Hematopoietic multipotent progenitor cell treated with erythropoietin and hydrocortisone succinate and interleukin-3 and kit ligand, for 8 days (in vitro differentiated cells): Measurements from ENCODE around the gene STAM.

Experiments used
- DNase-seq: peaks from one replicate; pipeline ENCODE4 v3.0.0-alpha.2; 2015

The STAM gene

DNA sequence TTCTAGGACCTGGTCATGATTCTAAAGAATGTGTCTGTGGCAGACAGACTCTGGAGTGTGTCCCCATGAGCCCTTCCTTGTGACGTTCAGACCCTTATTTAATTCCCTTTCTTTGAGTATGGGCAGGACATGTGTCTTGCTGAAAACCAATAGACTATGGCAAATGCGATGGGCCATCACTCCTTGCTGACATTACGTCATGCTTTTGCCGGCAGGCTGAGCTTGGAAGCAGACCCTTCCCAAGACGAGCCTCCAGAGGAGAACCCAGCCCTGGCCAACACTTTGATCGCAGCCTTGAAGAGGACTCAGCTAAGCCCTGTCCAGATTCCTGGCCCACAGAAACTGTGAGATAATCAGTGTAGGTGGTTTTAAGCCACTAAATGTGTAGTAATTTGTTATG lies 89.7 kb downstream of the STAM start:
- no peak for DNase-seq

DNA sequence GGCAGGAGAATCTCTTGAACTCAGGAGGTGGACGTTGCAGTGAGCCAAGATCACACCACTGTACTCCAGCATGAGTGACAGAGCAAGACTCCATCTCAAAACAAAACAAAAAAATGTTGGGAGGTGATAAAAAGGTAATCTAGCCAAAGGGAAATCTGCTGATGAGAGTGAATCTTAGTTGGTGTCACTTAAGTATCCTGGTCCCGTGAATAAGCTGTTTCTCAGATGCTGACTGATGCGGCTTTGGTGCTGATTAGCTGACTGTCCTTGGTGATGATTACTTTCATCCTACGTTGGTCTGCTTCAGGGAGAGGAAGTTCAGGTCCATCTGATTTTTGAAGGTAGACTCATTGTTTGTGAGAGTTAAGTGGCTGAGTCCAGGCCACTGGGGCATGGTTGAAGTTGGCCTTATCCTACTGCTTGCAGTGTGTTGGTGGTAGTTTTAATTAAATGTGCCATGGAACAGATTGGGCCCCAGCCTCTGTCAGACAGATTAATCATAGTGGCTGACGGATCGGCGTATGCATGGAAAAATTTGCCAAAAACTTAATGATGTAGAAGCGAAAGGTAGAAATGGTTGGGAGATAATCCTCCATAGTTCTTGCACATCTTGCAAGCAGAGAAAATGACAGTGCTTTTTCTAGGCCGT lies 90.6 kb downstream of the STAM start:
- DNase-seq: peak; percentile 13

DNA sequence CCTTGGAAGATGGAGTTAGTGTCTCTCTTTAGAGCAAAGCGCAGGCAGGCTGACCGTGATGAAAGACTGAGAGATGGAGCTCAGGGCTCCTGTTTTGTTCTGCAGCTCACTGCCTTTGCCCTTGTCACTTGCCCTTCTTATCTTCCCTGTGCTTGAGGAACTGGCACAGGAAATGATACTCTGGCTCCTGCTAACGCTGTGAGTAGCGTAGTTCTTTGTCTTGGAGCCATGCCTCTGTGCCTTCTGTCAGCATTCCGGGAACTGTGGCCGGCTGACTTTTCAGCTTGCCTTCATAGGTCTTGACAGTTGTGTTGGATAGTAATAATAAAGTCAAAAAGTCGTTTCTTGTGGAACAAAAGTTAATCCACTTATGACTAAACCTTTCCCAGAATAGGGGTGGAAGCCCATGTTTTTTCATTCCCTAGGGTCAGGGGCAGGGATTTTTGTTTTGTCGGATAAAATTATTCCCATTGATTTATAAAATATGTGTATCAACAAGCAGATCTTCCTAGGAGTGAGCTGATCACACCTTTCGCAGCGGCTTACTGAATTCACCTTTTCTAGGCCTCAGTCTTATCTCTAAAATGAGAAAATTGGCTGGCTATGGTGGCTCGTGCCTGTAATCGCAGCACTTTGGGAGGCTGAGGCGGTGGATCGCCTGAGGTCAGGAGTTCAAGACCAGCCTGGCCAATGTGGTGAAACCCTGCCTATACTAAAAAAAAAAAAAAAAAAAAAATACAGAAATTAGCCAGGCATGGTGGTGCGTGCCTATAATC lies 91.4 kb downstream of the STAM start:
- DNase-seq: peak; percentile 65

DNA sequence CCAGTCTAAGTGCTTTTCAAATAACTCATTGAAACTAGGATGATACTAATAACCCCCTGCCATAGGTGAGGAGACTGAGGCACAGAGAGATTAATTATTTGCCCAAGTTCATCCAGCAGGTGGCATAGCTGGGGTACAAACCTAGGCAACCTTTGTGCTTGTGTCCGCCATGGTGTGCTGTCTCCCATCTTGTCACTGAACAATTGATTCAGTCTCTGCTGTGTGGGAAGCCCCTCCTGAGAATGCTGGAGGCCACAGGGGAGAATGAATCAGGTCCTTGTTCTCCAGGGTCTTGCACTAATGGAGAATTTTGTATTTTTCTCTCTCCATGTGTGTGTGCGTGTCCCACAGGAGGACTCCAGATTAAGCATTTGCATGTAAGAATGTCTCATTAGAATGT lies 92.3 kb downstream of the STAM start:
- no peak for DNase-seq

DNA sequence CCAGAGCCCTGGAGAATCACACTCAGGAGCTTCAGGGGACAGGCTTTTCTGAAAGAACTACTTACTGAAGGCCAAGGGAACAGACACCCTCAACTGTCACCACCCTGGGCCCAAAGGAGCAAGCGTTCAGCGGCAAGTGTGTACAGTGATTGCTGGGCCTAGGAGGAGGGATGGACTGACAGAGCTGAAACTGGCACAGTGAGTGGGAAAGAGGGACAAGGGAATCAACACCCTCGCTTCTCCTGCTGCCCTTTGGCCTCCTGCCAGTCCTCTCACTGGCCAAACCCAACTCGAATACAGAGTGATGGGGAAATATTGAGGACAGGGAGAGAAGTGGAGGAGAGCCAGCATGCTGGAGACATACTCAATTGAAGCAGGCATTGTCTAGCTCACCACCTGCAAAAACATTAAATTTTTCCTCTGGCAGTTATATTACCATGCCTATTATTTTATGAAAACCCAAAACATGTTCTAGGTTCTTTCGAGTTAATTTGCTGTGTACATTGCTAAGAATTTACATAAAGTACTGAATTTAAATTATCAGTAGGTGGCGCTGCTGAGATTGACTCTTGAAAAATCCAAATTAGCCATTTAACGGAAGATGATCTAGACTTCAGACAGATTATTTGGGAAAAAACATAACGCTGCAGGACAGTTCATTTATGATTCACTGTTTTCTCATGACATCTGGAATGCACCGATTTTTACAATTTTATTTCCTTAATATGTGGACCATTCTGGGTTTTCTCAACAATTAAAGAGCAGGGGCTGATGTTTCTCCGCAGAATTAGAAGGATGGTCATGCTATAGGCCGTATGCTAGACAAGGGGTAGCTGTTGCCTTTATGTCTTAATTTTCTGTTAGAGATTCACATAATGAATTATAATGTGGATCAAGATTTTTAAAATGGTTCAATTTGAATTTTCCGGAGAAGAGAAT lies 93.3 kb downstream of the STAM start:
- DNase-seq: peak; percentile 58

DNA sequence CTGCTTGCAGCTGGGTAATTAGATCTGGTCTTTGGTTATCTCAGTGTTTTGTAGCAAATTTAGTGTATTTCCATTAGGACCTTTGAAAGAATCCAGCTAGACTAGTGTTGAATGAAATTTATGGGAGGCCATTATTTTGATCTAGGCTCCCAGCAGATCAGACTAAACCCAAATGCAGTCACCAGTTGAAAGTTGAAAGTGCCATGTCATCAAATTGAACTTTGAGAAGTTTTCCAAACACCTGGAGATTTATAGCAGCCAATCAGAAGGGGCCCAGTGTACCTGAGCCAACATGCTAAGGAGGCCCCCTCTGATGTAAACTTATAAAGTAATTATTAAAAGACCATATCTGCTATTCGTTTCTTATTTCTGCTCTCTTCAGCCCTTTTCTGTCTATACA lies 96.7 kb downstream of the STAM start:
- no peak for DNase-seq

DNA sequence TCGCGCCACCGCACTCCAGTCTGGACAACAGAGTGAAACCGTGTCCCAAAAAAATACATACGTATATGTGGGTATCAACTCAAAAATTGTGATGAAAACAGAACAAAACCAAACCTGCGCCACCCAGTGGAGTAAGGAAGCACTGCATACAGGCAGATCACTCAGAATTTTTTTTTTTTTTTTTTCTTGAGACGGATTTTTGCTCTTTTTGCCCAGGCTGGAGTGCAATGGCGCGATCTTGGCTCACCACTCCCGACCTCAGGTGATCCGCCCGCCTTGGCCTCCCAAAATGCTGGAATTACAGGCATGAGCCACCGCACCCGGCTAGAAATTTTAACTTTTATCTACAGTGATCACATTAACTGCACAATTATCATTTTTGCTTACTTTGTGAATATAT lies 99.0 kb downstream of the STAM start:
- peak; percentile 81 for DNase-seq

DNA sequence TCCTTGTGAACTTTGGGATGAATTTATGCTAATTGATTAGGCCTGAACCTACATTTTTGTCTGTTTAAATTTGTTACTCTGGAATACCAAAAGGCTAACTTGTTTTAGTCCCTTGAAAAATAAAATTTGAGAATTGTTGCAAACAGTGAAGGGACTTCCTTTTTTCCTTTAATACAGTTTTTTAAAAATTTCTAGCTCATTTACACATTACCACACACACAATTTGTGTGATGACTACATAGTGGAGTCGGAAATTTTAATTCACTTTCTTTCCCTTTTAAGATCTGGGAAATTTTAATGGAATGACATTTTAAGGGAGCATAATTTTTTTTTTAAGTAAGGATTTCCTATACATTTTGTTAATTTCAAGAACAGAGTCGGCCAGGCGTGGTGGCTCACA lies 99.5 kb downstream of the STAM start:
- DNase-seq: no peak

DNA sequence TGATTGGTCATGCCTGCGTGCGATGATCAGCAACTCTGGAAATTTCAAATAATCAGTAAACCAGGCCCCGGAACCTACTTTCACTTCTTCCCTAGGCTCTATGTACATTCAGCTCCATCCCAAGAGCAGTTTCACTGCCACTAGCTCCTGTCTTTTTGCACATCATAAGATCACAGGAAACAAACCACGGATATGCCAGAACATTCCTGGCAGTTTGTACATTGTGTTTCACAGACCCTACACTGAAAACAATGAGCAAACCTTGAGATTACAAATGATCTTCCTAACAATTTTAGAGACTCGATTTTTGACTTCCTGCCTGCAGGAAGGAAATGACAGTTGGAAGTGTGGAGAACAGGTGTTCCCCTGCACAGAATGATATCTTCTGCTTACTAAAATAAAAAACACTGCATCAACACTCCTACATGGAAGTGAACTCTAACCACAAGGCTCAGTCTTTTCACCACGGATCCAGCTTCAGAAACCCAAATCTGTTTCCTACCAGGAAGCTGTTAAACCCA lies 100.5 kb downstream of the STAM start:
- DNase-seq: no peak

DNA sequence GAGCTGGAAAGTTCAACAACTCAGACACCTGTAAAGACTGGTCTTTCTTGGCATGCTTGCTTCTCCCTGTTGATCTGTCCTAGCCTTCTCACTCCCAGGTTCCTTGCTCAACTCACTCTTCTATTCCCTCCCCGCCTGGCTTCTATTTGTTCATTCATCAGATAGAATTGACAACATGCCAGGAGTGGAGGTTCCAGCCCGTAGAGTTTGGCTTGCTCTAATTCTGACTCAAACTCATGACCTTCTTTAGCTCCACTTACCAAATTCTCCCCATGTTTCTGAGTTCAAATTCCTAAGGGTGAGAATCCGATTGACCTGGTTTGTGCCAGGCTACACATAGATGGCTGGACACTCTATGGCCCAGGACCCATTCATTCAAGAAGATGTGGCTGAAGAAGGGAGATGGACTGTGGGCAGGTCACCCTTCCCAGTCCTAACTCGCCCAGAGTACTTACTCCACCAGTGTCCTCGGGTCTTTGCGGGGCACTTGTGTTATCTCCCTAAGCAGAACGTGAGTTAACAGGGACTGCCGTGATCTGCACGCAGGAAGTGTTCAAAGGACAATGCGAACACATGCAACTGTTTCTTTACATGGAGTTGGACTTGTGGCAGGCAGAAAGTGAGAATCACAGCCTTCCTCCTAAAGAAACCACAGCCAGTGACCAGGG lies 104.1 kb downstream of the STAM start:
- DNase-seq: no peak

DNA sequence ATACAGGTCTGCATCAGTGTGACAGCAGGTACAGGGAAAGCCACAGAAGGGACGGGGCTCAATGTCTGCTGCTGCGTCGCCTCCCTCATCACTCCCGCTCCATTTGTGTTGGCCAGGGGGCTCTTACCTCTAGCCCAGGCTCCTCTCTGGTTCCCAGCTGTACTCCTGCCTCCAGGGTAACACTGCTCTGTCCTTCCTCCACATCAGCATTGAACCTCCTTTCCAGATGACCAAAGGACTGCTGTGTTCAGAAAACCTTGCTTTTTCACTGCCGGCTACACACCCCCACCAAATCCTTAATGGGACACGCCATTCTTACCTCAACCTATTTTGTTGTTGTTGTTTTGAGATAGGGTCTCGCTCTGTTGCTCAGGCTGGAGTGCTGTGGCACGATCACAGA lies 105.9 kb downstream of the STAM start:
- DNase-seq: no peak

DNA sequence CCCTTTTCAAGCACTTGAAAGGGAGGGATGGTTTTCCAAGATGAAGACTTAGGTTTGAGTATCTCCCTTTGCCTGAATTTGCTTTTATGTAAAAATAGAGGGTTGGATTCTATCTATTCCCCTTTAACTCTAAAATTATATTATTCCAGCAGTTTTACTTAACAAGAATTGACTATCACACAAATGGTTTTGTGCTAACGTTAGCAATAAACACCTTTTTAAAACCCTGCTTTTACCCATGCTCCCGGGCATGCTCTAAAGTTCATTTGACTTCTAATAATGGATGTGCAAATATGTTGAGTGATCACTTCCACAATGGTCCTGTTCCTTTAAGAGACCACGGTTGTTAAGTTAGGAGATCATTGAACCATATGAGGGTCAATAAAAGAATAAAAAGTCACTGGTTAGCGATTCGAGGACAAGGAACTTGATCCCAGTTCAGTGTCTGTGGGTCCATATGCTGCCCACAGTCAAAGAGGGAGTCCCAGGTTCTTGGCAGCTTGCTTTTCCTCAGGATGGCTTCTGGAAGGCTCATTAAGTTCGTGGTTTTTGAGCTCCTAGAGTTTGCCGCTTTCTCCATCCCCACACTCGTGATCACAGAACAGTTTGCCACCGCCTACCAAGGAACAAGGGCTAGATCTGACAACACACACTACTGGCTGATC lies 108.0 kb downstream of the STAM start, which contains the start of gene TMEM236:
TMEM236 (plus strand) TSS at position 421 of the 665 bp plus-strand sequence; CDS start at position 516, 95 bp downstream.
- no peak for DNase-seq

DNA sequence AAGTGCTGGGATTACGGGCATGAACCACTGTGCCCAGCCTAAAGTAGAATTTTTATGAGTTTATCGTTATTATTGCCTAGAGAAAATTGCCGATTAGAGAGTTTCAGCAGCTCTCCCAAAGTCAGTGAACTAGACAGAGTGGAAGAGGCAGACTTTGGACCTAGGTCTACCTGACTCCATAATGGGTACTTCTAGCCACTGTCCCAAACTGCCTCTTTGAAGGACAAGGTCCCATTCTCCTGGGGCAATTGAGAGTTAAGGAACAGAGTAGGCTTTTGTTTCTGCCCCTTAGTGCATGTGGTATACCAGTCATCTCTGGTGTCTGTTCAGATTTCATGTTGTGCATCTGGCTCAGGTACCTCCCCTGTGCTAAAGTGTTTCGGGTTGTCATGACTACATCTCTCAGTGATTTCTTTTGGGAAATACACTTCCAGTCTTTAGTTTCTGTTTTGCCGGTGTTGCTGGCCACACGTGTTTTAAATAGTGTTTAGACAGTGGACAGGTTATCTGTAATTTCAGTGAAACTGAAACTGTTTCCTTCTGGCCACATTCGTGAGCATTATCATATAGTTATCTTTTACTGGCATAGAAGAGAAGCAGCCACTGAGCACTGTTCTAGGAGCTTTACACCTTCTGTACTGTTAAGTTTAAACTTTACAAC lies 112.7 kb downstream of the STAM start:
- DNase-seq: peak; percentile 11

DNA sequence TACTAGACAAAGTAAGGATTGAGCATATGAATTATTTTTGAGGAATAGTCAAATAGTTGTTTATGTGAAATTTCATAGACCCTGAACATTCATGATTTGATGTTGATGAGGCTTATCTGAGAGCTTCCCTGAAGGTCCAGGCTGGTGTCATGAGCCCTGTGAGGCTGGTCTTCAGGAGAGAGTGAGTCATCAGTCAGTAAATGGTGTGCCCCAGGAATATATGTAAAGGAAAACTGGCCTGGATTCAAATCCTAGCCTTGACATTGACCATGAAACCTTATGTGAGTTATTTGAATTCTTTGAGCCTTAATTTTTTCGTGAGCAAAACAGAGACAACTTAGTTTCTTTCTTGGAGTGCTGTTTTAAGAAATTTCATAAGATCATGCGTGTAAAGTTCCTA lies 114.2 kb downstream of the STAM start:
- DNase-seq: no peak

DNA sequence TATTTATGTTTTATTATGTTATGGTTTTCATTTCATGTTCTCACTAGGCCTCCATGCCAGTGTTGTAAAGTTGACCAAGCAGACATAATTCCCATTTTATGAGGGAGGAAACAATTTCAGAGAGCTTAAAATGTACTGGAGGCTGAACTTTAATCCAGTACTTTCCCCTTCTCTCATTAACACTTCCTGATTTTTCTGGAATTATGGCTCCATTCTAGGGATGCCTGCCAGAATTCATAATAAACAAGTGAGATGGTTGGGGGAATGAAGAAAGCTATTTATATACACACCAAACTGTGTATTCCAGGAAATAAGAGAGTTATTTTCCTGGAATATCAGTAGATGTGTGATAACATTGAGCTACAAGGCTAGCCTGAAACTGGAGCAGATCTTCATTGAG lies 114.9 kb downstream of the STAM start:
- DNase-seq: no peak

DNA sequence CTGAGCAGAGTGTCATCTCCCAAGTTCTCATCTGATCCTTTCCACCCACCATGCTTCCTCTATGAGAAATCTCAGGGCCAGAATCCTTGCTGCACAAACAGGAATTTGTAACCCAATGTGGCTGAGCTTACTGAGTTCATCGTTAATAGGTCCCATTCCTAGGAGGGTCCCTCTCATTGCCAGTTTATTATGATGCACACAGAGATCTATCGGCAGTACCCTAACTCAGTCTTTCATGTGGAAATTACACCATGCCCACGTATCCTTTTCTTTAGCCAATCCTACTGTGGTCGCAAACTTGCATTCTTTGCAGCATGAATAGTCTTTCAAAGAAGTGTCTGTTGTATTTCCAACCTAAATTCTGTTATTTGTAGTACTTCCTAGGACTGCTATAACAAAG lies 120.2 kb downstream of the STAM start:
- DNase-seq: no peak

DNA sequence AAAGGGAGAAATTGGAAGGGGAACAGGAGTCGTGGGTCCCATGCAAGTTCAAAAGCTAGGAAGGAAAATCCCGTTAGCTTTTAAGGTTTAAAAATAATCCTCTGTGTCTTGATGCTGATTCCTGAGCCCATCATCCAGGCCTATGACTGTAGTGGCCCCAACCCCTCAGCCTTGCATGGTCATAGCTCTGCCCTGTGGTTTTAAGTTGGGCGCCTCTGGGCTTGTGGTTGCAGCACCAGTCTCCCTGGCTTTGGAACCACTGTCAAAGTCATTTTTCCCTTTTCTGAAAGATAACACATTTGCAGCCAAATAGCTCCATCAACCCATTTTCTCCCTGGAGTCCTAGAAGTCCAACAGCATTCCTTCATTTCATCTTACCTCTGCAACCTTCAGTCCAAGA lies 121.7 kb downstream of the STAM start:
- DNase-seq: no peak
